HG03558 (cell line): ENCODE results near the gene ITPKC.

Experiments used
- ATAC-seq: cut with Tn5 transposase; IDR thresholded peaks from one replicate; pipeline ENCODE4 v1.9.1; 2021; ENCODE audit warnings: moderate number of reproducible peaks; ENCODE audit not compliant: unreplicated experiment; ENCODE audit errors: extremely low read depth

Gene ITPKC

DNA sequence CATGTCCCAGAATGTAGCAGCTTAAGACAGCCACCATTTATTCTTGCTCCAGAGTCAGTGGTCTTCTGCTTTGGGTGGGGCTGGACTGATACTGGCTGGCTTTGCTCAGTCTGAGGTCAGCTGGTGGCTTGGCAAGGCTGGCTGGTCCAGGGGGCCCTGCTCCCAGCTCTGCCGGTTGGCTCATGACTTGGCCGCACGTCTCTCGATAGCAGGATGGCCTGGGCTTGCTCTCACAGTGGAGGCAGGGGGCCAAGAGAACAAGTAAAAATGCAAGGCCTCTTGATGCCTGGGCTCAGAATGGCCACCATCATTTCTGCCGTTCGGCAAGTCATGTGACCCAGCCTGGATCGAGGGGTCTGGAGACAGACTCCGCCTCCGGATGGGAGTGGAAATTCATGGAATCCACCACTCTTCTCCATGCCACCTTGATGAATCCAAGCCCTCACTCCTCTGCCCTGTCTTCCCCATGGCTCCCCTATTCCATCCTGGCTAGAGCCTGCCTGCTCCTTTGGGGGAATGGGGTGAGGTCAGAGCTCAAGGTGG lies 20.3 kb downstream of the ITPKC start:
- ATAC-seq = no peak

GRCh38 chr19:40739030-40739839 lies 22.3 kb downstream of the ITPKC start:
- ATAC-seq = no peak

GRCh38 chr19:40739871-40740703 lies 23.2 kb downstream of the ITPKC start:
- no peak for ATAC-seq

DNA sequence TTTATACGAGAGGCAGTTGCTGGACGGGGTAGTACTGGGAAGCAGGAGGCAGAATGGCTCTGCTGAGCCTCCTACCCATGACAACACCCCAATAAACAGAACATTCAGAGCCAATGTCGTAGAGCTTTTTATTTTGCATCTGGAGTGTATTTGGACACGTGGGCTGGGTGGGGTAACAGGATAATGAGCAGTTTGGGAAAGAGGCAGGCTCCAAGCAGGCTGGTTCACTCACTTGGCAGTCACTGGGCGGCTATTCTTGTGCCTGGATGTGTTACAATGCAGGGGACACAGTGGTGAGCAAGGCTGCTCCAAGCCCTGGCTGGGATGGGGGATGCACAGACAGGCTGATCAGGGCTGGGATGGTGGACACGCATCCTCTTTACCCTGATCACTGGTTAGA lies 23.8 kb downstream of the ITPKC start:
- ATAC-seq = no peak

DNA sequence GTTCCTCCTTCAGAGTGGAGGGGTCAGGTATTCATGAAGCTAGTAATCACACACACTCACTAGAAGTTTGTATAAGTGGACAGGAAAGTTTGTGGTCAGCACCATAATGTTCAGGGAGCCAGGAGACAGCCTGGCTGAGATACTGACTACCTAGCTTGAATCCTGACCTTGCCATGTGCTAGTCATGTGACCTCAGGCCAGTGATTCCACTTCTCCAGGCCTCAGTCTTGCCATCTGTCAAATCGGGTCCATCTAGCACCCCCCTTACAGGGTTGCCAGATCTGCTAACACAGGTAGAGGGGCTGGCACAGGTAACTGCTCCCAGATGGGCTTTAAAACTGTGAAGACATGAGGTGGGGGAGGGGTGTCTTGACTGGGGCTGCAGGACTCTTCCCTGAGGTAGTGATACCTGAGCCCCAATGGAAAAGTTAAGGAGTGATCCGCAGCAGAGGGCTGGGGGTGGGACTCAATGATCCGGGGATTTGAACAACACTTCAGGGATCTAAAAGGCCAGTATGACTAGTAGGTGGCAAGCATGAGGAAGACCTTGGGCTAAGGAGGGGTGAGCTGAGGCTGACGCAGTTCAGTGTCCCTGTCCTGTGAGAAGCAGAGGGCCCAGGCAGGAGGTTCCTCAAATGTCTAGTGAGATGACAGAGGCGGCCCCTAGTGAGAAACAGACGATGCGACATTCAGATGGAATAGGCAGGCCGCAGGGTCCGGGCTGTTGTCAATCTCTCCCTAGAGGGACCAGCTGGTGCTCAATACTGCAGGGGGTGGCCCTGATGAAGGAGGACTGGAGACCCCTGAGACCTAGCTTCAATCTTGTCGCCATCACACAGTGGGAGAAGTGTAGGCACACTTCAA lies 24.8 kb downstream of the ITPKC start:
- no peak for ATAC-seq

GRCh38 chr19:40742477-40742876 lies 25.6 kb downstream of the ITPKC start:
- no peak for ATAC-seq

DNA sequence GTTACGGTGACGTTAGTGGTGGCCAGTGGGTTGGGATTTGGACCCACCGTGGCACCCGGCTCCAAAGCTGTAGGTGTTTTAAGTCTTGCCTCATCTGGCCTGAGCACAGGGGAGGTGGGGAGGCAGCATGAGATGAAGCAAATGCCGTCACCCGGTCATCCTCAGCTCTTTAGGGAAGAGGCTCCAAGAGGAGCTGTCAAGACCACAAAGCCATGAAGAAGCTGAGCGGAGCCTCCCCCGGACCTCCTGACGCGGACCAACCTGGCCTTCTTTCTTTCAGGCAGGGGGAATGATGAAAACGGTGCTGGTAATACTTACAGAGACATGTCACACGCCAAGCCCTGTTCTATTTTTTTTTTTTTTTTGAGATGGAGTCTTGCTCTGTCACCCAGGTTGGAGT lies 26.0 kb downstream of the ITPKC start:
- ATAC-seq = no peak

- no peak for ATAC-seq
Observed at GRCh38 chr19:40743926-40744325, 27.0 kb downstream of the ITPKC start.

- ATAC-seq = no peak
Observed at GRCh38 chr19:40744554-40745401, 27.9 kb downstream of the ITPKC start.

DNA sequence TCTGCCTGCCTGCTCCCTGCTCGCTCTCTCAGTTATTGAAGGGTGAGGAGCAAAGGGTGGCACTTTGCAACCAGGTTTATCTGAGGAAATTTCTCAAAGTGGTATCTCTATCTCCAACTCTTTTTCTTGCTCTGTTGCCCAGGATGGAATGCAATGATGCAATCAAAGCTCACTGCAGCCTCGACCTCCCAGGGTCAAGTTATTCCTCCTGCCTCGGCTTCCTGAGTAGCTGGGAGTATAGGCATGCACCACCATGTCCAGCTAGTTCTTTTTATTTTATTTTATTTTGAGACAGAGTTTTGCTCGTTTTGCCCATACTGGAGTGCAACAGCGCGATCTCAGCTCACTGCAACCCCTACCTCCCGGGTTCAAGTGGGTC lies 28.5 kb downstream of the ITPKC start:
- no peak for ATAC-seq

DNA sequence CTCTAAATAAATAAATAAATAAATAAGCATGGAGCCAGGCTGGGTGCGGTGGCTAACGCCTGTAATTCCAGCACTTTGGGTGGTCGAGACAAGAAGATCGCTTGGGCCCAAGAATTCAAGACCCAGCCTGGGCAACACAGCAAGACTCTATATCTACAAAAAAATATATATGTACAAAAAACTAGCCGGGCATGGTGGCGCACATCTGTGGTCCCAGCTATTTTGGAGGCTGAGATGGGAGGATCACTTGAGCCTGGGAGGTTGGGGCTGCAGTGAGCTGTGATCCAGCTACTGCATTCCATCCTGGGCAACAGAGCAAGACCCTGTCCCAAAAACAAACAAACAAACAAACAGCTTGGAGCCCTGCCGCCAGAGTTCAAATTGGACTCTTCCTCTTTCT lies 30.6 kb downstream of the ITPKC start:
- ATAC-seq = no peak

DNA sequence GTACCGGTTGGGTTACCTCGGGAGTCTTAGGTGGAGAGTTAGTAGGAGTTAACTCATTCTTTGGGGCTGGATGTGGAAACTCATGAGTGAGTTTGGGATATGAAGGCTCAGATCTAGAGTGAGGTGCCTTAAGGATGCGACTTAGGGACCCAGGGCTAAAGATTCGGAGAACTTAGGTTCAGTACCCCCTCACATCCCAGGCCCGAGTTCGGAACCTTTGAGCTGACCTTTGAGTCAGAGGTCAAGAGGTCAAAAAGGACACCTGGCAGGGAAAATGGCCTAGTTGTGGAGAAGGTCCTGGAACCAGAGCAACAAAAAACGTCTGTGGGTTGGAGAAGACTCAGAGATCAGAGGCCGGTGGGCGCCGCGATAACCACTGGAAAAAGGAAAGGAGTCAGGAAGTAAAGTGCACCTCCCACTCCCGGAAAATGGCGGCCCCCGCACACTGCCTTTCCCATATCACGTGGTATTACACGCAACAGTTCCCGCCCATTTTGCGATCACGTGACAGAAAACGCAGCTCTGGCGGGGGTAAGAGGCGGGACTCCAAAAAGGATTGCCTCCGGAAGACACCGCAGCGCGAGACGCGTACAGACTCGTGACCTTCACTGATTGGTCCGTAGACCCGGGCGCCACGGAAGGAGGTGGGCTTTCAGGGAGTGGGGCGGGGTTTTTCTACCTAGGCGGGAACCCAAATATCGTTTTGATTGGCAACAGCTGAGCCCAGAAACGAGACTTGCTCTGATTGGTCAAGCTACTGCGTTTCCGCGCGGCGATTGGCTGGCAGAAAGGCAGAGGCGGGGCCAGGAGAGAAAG lies 33.4 kb downstream of the ITPKC start, which contains the start of gene ACTMAP:
Gene ACTMAP (minus strand): TSS at position 420 of the 816 bp plus-strand sequence. CDS start 674 bp downstream, outside the sequence.
- ATAC-seq = peak; percentile 68

- peak; percentile 21 for ATAC-seq
Observed at GRCh38 chr19:40750874-40751537, 34.1 kb downstream of the ITPKC start, which contains the start of gene SNRPA. SNRPA (plus strand) TSS chr19:40751203; CDS start chr19:40751409, 206 bp downstream.

- ATAC-seq = no peak
Observed at GRCh38 chr19:40752257-40752781, 35.4 kb downstream of the ITPKC start.

DNA sequence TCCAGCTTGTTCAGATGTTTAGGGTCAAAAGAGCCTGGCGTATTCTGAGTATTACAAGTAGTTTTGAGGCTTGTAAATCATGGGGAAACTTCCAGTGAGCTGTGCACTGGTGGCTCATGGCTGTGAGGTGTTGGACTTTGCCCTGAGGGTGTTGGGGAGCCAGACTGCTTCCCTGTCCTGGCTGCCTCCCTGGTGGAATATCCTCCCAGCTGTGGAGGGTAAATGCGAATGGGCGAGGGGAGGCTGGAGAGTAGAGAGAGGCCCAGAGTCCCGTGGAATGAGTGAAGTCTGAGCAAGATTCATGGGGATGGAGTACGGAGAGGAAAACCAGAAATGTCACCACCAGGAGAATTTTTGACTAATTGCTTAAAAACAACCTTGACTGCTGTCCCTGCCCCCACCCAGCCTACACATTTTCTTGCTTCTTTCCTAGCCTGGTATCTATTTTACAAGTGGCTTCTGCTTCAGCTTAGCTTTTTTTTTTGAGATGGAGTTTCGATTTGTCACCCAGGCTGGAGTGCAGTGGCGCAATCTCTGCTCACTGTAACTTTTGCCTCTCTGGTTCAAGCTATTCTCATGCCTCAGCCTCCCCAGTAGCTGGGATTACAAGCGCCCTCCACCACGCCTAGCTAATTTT lies 37.8 kb downstream of the ITPKC start:
- ATAC-seq = no peak

DNA sequence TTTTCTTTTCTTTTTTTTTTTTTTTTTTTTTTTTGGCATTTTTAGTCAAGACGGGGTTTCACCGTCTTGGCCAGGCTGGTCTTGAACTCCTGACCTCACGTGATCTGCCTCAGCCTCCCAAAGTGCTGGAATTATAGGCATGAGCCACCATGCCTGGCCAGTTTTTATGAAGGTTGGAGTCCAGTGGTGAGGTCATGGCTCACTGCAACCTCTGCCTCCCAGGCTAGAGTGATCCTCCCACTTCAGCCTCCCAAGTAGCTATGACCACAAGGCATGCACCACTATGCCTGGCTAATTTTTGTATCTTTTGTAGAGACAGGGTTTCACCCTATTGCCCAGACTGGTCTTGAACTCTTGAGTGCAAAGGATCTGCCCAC lies 38.3 kb downstream of the ITPKC start:
- no peak for ATAC-seq

GRCh38 chr19:40755791-40756190 lies 38.9 kb downstream of the ITPKC start:
- ATAC-seq = no peak
